Fibroblast of gingiva (primary cell): ENCODE results near the gene IFNGR2.
"Not testable (repeated sequence)": the region's sequence is repeated elsewhere in the genome, so short reads cannot be mapped to it uniquely, and the experiment has no call there.

ENCODE experiments used
- DNase-seq: peaks from one replicate; pipeline ENCODE4 v3.0.0-alpha.2; 2011; ENCODE audit warnings: low read depth

The IFNGR2 gene

GRCh38 chr21:33402001-33402979, 923 bp upstream of the IFNGR2 start:
- peak; percentile 84 for DNase-seq

GRCh38 chr21:33403786-33404585, 773 bp downstream of the IFNGR2 start:
- DNase-seq: peak; percentile 53

DNA sequence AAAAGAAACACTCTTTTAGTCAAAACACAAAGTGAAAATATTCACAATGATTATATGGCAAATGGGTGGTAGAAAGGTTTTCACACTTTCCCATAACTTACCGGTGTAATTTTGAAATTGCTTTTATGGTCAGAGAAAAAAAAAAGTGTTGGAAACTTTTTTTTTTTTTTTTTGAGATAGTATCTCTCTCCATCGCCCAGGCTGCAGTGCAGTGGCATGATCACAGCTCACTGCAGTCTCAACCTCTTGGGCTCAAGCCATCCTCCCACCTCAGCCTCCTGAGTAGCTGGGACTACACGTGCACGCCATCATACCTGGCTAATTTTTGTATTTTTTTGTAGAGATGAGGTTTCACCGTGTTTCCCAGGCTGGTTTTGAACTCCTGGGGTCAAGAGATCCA, 3.3 kb downstream of the IFNGR2 start:
- DNase-seq: no peak

DNA sequence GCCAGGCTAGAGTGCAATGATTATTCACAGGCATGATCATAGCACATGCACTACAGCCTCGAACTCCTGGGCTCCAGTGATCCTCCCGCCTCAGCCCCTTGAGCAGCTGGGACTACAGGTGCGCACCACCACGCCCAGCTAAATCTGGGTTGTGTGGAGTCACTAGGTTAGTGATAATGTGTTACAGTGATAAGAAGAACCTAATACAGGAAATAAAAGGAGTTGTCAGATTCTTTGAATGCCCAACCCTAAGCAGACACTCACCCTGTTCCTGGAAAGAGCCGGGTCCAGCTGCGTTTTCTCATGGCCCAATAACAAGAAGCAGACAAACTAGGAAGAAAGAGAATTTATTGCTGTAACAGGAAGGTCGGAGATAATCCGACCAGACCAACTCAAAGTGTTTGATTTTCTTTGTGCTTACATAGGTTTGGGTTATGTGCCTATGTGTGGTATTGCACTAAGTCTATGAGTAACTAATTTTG, 8.8 kb downstream of the IFNGR2 start:
- no peak for DNase-seq

DNA sequence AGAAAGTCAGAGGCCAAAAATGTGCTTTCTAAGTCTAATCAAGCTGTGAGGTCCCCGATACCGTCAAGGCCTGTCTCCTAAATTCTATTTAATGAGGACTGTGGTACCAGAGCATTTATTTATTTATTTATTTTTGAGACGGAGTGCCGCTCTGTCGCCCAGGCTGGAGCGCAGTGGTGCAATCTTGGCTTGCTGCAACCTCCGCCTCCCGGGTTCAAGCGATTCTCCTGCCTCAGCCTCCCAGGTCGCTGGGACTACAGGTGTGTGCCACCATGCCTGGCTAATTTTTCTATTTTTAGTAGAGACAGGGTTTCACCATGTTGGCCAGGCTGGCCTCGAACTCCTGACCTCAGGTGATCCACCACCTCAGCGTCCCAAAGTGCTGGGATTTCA, 9.2 kb downstream of the IFNGR2 start:
- not testable (repeated sequence) for DNase-seq

DNA sequence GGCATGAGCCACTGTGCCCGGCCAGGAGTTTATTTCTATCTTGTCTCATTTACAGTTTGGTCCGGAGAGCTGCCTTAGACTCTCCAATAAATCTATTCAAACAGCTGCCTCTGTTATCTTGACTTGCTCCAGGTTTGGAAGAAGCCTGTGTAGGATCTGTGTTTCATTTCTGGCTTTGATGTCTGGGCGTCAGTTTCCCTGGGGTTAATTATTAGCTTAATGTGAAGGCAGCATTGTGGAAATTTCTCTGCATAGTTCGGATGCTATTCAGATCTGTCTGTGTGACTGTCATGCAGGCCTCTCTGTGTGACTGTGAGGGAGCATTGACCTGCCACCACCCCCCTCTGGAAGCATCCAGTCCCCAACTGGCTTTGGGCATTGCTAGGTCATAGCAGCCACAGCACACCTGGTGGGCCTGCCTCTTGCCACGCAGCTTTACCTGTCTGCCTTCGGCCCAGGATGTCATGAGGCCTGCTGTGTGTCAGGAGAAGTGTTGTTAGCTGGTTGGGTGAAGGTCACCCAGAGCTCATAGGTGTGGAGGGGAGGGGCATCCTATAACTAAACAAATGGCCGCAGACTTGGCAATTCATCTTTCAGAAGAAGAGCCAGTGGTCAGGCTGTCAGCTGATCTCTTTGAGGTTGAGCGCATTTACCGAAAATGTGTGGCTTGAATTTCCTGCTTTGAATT, 9.8 kb downstream of the IFNGR2 start:
- no peak for DNase-seq

DNA sequence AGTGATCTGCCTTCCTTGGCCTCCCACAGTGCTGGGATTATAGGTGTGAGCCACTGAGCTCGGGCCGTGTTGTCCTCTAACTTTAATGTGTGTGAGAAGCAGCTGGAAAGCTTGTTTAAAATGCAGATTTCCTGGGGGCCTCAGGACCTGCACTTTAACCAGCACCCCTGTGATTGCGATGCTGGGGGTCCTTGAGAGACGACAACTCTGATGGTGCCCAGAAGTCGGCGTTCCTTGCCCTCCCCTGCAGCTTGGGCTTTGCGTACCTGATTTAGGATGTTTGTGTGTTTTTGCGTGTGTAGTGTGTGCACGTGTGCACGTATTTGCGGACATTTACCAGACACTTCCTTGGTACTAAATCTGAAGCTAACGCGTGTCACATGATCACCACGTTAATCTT, 10.9 kb downstream of the IFNGR2 start:
- DNase-seq: no peak

DNA sequence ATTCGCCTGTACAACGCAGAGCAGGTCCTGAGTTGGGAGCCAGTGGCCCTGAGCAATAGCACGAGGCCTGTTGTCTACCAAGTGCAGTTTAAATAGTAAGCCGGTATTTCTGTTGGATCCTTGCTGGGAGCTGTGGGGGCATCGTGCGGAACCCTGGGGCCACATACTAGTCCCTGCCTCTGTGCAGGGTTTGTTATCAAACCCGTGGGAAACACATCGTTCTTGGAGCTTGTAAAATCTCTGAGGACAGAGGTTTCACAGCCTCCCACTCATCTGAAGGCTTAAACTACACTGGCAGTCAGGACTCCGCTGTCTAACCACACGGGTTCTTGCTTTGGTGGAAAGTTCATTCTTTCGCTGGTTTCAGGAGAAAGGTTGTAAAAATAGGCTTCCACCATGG, 11.7 kb downstream of the IFNGR2 start:
- no peak for DNase-seq

- DNase-seq: peak; percentile 63
These were observed 15.5 kb downstream of the IFNGR2 start for GRCh38 chr21:33418691-33419090.

GRCh38 chr21:33419538-33420123, 16.4 kb downstream of the IFNGR2 start:
- DNase-seq: peak; percentile 77

DNA sequence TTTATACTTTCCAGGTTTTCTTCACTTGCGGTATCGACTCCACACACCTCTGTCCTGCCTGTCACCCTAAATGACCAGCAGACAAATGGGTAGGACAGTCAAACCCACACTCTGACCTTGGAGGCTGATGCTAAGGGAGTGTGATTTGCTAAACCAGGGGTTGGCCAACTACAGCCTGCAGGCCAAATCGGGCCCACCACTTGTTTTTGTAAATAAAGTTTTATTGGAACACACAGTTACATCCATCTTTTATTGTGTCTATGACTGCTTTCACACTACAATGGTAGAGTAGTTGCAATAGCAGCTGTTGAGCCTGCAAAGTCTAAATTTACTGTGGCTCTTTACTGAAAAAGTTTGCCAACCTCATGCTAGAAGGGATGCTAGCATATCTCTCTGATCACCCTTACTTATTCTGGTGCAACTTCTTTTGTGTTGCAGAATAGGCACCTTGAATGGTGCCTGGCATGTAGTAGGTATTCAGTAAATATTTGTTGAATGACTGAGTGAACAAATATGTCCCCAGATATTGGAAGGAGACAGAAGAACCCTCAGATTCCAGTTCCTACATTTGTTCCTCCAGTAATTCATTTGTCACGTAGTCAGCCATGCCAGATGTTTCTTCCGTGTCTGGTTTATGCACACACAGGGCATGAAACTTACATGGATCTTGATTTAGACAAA, 18.6 kb downstream of the IFNGR2 start:
- no peak for DNase-seq

GRCh38 chr21:33424214-33424613, 21.0 kb downstream of the IFNGR2 start:
- no peak for DNase-seq

DNA sequence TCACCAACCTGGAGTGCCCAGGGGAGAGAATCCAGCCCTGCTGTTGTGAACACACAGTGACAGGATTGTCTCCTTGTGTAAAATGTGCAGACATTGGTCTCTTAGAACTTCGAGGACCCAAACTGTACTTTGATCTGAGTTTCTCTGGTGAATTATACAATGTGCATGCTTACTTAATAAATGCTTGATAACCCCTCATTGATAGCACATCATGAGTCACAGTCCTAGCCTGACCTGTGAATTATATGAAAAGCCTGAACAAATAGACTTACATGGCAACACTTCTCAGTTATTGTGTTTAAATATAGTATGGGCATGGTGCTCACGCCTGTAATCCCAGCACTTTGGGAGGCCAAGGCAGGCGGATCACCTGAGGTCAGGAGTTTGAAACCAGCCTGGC, 22.6 kb downstream of the IFNGR2 start:
- DNase-seq: no peak

DNA sequence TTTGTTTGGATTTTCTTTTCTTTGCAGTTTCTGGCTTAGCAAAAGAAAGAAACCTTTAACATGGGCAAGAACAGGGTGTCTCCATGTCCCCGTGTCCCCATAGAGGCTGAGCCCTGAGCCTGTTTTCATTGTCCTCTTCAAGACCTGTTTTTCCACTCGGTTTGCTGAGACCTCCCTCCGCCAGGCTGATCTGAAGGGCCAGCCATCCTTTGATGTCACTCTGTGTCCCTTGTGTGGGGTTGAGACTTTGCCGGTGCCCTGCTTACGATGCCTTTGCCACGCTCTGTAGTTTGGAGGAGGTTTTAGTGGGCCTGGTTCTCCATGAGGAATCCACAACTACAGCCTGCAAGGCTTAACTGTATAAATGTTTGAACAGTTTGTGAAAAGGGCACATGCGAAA, 23.8 kb downstream of the IFNGR2 start:
- DNase-seq: no peak

DNA sequence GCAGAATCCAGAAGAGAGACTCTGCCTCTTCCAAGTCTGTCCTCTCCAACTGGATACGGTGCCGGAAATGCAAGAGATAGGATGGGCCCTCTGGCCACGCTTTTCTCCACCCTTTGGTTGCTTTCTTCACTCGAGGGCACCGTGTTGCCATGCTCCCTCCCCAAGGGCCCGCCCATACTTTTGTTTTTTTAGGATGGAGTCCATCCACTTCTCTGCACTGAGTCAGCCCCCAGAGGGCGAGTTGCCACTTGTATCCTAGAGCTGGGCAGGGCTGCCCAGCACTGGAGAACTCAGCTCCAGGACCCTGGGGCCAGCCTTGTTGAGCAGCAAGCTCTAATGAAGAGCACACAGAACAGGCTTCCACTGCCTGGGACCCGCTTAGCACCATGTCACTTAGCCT, 25.5 kb downstream of the IFNGR2 start:
- DNase-seq: peak; percentile 51

- no peak for DNase-seq
These were observed 27.6 kb downstream of the IFNGR2 start for GRCh38 chr21:33430858-33431257.

GRCh38 chr21:33432496-33432895, 29.3 kb downstream of the IFNGR2 start:
- DNase-seq: no peak

GRCh38 chr21:33433001-33433400, 29.8 kb downstream of the IFNGR2 start:
- no peak for DNase-seq

- no peak for DNase-seq
These were observed 30.4 kb downstream of the IFNGR2 start for GRCh38 chr21:33433425-33434114.

DNA sequence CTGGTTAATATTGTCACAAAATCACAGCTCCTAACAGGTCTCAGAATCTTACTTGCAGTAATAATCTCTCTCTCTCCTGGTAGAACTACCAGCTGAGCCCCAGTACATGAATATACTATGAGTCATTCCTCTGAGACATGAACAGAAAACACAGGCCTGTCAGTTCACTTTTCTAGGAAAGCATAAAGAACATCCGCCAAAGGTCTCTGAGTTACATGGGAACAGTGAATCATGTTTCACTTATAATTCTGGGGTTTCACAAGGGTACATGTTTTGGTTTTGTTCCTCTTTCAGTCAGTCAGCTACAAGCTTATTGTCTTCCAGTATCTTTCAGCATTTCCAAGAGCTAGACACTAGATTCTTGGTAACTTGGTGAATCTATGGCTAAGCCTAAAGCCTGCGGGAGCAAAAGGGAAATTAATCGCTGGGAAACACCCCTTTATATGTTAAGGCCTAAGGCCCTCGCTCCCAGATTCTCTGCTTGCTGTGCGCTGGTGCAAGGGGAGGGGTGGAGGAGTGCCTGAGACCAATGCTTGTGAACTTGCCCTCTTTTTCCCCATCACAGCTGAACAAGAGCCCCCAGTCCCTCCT, 31.7 kb downstream of the IFNGR2 start:
- DNase-seq: peak; percentile 90
